Peyer's patch (tissue), 4 donors: ENCODE data around the gene PTGR3.

ENCODE experiments used
- CTCF ChIP-seq, 6 experiments: fragments of 450-650 bp in 4 of 6; fragments of 200-600 bp in 2 of 6; sonication (generic) in 1 of 6; IDR thresholded peaks; one replicate each; pipeline ENCODE4 v1.5.1; 2017 to 2019; ENCODE audit warnings: antibody characterized with exemption in 6 of 6, mild to moderate bottlenecking in 3 of 6, moderate library complexity in 1 of 6
- POLR2A ChIP-seq, 2 donors: fragments of 450-650 bp; IDR thresholded peaks; one replicate each; pipeline ENCODE4 v1.5.1; 2017; ENCODE audit warnings: antibody characterized with exemption in 2 of 2, mild to moderate bottlenecking in 2 of 2, moderate library complexity in 2 of 2

GRCh38 chr18:75251466-75251865 lies 42.5 kb upstream of the PTGR3 start:
- TF ChIP-seq CTCF (IDR thresholded peaks at IDR 0.05) (no peak), POLR2A (IDR thresholded peaks at IDR 0.05) (no peak)
